Femur (tissue), 1 donor: ENCODE data around the gene LTV1.

ENCODE experiments used
- DNase-seq: peaks from one replicate; pipeline ENCODE4 v3.0.0-alpha.2; 2017

The LTV1 gene

GRCh38 chr6:143896126-143896860 is 53.2 kb downstream of the LTV1 start:
- no peak for DNase-seq

- DNase-seq, result no peak
Observed at GRCh38 chr6:143900358-143900757, 57.2 kb downstream of the LTV1 start.

- peak; percentile 91 for DNase-seq
Observed at GRCh38 chr6:143901885-143902750, 59.0 kb downstream of the LTV1 start.

GRCh38 chr6:143902827-143903226 is 59.7 kb downstream of the LTV1 start:
- DNase-seq, result no peak

GRCh38 chr6:143911028-143911427 is 67.9 kb downstream of the LTV1 start:
- DNase-seq, result no peak

GRCh38 chr6:143912671-143913070 is 69.5 kb downstream of the LTV1 start:
- no peak for DNase-seq
